ENCODE measurements around the gene CFAP45.

Gene CFAP45

DNA sequence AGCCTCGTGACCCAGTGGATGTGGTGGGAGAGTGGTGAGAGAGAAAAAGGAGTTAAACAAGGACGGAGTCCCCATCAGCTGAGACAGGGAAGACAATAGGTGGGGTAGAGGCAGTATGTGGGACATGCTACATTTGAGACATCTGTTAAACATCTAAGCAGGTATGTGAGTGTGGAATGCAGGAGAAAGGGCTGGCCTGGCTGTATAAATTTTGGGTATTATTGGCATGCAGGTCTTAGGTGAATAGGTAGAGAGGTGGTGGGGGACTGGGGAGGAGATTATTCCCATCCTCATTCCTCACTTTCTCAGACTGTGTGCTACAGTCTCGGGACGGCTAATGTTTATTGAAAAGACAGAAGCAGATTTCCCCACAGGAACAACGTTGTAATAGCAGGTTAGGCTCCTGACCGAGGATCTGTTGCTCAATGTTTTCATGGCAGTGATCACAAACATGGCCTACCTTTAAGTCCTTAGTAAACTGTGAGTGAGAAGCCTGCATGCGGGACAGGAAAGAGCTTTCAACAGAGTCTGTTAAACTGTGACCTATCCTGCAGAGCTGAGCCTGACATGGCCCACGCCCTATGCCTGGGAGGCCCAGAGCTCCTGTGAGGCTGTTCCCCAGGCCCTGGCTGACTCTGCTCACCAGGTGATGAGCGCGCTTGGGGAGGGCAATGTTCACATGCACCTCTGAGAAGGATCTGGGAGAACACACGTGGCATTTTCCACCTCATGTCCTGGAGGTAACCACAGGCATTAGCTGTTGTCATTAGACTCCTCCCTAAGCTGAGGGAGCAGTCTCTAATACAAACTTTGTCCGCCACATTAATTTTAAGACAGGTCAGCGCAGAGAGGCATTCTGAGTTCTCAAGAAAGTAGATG, 54.0 kb downstream of the CFAP45 start:
- DNase-seq = no peak

DNA sequence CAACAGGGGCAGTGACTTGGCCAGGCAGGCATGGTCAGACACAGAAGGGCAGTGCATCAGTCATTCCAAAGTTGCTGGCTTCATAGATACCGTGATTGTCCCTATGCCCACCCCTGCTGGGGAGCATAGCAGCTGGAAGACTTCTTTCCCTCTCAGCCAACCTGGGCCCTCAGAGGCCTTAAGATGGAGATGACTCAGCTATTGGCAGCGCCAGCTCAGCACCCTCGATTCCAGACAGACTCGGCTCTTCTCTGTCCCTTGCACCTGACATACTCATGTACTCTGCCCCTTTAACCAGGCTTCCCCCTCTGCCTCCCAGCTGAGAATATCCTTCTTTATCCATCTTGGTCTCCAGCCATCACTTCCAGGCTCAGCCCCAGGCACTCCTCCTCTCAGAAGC, 56.5 kb downstream of the CFAP45 start:
- no peak for DNase-seq

DNA sequence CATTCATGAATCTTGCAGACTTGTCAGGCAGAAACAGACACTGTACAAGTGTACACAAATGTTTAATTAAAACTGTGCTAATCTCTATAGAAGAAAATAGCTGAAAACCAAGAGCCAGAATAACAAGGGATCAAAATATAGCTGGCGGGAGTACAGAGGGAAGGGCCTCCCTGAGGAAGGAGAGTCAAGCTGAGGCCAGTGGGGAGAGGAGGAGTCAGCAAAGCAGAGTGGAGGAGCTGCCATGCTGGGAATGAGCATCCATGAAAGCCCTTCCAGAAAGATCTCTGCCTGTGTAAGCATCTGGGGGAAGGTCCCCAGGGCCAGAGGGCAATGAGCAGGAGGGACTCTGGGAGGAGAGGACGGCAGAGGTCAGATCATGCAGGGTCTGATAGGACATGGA, 58.2 kb downstream of the CFAP45 start:
- DNase-seq = no peak

DNA sequence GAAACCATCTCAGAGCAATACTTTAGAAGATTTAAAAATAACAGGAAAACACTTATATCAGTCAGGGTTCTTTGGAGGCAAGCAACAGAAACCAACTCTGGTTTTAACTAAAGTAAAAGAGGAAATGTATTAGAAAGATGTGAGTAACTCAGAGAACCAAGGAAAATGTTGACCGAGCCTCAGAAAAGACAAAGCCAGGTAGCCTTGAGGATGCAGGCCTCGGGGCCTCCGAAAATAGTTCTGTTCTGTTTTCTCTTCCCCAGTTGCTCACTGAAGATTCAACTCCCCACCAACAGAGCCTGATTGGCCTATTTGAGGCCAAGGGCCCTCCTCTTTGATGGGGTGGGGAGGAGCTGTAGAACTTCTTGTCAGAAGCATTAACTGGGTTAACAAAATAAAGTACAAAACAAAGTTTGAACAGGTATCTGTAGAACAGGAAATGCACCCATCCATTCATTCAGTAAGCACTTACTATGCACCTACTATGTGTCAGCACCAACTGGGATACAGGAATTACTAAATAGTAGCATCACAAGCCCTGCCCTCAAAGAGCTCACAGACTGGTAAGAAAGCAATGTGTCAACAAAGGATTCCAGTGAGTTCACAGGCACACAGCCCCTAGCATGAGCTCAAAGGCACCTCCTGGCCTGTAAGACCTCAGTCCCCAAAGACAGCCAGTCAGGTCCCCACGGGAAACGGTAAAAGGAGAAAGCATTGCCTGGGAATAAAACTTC, 60.7 kb downstream of the CFAP45 start:
- DNase-seq = no peak

DNA sequence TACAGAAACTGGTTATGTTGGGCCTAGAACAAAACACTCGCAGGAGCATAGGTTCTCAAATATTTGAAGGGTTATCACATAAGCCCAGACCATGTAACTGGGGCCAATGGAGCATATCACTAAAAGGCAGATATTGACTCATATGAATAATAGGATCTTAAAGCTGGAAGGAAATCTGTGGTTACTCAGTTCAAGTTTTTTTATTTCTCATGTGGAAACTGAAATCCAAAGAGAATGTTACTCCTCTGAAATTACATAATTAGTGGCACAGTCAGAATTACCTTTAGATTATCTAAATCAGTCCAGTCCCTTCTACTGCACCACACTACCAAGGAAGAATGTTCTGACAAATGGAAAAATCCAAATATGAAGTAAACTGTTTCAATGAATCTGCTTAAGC, 61.2 kb downstream of the CFAP45 start:
- no peak for DNase-seq

DNA sequence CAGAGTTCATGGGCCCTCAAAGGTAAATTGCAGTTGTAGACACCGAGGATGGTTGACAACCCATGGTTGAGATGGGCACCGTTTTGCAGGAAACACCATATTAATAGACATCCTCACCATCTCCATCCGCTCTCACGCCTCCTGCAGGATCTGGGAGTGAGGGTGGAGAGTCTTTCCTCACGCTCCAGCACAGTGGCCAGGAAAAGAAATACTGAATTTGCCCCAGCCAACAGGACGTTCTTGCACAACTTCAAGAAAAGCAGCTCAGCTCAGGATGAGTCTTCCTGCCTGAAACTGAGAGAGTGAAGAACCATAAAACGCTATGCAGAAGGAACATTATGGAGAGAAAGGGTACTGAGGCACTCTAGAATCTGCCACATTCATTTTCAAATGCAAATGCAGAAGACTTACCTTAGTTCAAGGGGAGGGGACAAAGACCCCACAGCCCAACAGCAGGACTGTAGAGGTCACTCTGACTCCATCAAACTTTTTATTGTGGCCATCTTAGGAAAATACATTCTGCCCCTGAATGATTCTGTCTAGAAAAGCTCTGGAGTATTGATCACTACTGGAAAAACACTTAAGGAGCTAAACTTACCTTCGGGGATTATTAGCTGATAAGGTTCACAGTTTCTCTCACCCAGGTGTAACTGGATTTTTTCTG, 64.0 kb downstream of the CFAP45 start:
- no peak for DNase-seq

DNA sequence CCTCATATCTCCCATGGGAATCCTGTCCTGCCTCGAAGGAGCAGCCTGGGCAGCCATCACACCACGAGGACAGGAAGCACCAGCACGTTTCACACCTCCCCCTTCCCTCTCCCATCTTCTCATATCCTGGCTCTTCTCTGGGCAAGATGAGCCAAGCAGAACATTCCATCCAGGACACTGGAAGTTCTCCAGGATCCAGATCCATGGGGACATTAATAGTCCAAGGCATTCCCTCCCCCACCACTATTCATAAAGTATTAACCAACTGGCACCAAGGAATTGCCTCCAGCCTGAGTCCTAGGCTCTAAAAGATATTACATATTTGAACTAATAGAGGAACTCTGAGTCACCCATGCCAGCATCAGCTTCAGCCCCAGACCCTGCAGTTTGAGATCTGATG, 64.6 kb downstream of the CFAP45 start:
- no peak for DNase-seq

DNA sequence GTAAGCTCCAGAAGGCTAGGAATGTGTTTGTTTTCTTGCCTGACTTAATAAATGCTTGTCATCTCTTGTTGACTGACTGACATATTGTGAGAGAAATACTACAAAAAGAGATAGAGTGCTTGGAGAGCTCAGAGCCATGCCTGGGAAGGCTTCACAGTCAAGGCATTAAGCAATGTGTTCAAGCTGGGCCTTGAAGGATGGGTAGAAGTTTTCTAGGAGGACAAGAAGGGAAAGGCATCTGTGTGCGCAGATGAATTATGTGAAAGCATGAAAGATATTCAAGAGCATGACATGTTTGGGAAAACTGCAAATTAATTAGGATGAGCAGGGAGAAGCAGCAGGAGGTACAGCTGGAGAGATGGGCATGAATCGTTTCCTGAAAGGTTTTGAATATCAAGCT, 67.7 kb downstream of the CFAP45 start:
- DNase-seq = no peak

DNA sequence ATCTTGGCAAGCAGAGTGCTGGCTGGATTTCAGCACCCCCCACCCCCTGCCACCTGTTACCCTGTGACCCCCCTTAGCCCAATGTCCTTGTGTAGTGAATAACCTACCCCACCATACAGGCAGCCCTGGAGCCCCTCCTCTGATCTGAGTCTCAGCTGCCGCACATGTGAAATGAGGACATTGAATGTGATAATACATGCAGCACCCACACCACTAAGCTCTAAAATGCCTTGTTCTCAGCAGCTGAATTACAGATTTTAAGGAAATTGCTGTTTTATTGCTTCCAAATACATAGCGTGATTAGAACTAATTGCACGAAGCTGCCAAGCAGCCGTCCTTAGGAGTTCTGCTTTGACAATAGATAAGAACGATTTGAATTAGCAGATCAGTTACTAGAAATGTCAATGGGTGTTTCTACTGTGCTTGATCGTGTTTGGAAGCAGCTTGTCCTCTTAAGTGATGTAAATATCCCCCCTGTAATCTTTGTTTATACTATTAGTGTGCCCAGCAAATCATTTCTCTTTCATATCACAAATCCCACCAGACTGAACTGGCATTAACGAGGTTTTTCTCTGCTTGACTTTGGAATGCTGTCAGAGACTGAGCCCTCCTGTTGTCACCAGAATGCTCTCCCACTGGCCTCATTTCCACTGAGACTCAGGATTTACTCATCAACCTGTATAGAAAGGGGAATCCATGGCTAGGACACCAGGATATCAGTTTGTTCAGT, 68.4 kb downstream of the CFAP45 start:
- DNase-seq = no peak

DNA sequence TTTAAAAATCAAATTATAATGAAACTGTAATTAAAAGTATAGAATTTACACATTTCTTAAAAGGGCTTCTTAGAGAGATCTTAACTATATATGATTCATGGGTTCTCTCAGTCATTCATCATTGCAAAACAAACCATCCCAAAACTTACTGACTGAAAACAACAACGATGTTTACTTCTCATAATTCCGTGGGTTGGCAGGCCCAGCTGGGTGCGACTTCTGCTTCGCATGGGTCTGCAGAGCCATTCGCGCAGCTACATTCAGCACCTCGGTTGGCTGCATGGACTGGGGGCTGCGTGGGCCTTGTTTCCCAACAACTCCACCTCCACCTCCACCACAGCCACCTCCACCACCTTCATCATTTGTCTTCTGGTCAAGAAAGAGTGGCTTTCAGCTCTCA, 69.2 kb downstream of the CFAP45 start:
- no peak for DNase-seq

DNA sequence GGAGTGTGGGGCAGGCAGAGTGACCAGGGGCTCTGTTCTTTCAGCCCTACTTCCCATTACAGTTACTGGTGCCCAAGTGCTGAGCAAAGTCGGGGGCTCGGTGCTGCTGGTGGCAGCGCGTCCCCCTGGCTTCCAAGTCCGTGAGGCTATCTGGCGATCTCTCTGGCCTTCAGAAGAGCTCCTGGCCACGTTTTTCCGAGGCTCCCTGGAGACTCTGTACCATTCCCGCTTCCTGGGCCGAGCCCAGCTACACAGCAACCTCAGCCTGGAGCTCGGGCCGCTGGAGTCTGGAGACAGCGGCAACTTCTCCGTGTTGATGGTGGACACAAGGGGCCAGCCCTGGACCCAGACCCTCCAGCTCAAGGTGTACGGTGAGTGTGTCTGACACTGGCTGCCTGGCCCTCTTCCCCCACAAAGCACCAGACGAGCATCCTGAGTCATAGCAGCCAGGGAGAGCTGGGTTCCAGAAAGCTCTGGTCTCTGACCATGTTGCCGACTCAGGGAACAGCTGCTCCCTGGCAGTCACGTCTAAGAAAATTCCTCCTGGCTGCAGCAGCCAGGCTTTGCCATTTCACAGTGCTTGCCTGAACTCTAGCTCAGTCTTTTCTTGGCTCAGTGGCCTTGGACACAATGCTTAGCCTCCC, 70.0 kb downstream of the CFAP45 start:
- no peak for DNase-seq

DNA sequence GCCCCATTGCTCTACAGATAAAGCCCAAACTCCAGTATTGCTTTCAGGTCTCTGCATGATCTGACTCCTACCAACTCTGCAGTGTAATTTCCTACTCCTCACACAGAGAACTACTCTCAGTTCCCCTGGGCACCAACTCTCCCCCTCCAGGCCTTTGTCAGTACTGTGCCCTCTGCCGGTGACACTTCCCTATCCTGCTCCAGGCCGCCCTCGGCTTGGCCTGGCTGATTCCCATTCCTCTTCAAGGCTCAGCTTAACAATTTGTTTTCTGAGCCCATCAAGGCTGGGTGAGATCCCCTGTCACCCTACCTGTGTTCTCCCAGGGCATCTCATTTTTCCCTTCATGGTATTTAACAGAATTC, 70.7 kb downstream of the CFAP45 start:
- no peak for DNase-seq

DNA sequence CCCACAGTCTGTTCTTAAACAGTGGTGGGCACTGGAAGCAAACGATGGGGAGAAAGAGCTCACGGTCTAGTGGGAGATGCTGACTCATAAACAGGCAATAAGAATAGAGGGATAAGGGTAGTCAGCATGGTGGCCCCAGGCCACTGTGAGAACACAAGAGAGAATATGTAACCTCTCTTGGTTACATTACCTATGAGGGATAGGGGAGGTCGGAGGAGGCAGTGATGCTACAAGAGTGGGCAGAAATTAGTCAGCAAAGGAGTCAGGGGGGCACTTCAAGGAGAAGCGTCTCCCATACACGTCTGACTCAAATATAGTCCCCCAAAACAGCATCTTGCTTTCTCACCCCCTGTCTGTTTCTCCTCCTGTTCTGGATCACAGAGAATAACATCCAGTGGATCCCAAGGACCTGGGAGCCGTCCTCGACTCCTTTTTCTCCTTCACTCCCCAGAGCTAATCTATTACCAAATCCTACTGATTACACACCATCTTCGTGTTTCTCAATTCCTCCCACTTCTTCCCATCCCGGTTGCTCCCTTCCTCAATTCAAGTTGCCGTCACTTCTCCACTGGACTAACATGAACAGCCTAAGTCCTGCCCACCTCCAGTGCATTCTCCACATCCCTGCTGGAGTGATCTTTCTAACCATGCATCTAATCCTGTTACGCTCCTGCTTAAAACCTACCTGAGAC, 71.2 kb downstream of the CFAP45 start:
- DNase-seq = no peak

DNA sequence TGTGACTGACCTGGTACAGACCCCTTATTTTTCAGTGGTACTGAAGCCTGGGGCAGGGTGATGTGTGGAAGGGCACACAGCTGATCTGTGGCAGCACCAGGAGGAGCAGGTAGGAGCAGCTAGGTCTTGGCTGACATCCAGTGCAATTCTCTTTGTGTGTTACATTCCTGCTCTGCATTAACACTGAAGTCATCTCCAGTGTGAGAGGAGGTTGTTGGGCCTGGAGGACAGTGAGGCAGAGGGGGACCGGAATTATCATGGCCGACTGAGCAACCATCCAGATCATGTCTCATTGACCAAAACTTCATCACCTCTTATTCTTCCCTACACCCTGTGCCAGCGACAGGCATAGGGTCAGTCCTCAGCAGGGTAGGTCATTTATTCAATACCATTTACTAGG, 71.8 kb downstream of the CFAP45 start:
- DNase-seq = no peak

DNA sequence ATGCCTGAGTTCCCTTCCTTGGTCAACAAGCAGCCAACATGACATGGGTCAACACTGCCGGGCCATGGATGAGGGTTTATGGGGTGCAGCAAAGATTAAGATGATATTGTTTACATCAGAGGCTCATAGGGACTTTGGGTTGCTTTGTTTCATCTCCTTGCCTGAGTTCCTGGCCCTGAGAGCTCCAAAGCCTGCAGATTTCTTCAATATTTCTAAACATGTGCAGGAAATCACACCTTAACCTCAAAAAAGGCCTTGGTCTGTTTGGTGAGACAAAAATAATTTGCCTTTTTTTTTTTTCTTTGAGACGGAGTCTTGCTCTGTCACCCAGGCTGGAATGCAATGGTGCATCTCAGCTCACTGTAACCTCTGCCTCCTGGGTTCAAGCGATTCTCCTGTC, 72.4 kb downstream of the CFAP45 start:
- no peak for DNase-seq

DNA sequence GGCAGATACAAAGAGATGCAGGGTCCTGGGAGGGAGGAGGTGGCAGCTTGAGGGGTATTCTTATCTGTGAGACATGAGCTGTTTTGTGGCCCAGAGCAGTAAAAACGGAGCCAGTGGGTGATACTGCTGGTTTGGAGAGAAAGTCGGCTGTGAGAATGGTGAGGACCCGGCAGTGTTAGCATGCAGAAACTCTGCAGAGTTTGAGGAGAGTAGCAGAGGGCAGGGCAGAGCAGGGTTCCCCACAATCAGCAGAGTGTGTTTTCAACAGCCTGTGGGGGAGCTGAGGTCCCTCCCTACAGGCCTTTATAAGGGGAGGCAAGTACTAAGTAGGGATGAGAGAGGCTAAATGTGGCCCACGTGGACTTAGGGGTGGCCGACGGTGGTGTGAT, 72.9 kb downstream of the CFAP45 start:
- DNase-seq = no peak

DNA sequence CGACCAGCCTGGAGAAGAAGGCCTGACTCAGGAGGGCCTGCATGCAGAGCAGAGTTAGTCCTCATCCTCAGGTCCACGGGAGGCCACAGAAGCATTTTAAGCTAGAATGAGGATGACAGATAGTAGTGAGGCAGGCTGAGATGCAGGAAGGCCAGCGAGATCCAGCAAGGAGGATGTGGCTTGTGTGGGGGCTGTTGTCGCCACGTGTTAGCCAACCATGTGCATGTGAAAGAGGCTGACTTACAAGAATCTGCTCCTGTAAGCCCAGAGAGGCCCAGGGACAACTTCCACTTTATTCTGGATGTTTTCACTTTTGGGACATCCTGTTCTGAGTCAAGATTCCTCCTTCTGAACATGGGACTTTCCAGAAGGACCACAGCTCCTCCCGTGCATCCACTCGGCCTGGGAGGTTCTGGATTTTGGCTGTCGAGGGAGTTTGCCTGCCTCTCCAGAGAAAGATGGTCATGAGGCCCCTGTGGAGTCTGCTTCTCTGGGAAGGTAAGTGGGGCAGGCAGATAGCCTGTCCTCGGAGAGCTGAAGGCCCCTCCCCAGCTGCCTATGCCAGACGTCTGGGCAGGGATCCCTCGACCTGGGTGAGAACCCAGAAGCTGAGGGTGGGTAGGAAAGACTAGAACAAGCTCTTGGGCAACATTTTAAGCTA, 73.4 kb downstream of the CFAP45 start, which contains the start of gene SLAMF8:
SLAMF8 (plus strand) TSS at position 433 of the 661 bp plus-strand sequence; CDS start at position 459, 26 bp downstream.
- no peak for DNase-seq

DNA sequence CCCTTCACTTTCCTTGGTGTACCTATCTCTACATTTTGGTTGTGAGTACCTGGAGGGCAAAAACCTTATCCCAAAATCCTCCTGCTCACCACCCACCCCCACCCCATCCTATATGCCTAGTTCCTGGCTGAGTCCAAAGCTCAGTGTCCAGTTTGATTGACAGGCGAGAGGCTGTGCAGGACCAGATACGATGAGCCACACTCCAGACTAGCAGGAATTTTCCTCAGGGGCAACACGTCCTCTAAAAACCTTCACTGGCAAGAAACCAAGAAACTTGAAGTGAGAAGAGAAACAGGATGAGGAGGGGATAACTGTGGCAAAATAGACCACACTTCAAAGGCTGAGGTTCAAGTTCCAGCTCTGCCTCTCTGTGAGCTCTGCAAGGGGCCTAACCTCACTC, 74.4 kb downstream of the CFAP45 start:
- no peak for DNase-seq

DNA sequence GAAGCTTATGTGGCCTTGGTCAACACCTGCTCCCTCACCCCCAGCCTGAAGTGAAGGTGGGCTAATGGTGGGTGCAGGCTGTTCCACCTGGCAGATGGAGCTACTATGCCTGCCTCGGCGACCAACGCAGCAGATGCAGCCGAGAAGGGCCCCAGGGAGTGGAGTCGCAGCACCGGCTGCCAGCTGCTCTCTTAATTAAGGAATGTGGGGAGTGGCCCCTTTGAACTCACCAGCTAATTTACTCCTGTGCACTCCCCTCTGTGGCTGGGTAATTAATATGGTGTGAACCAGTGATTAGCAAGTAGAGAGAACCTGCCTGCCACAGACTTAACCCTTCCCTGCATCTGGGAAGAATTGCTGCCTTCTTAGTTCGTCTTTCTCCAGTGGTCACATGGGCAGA, 76.6 kb downstream of the CFAP45 start:
- no peak for DNase-seq
